ENCODE data around the gene PLXNA3.

The PLXNA3 gene

DNA sequence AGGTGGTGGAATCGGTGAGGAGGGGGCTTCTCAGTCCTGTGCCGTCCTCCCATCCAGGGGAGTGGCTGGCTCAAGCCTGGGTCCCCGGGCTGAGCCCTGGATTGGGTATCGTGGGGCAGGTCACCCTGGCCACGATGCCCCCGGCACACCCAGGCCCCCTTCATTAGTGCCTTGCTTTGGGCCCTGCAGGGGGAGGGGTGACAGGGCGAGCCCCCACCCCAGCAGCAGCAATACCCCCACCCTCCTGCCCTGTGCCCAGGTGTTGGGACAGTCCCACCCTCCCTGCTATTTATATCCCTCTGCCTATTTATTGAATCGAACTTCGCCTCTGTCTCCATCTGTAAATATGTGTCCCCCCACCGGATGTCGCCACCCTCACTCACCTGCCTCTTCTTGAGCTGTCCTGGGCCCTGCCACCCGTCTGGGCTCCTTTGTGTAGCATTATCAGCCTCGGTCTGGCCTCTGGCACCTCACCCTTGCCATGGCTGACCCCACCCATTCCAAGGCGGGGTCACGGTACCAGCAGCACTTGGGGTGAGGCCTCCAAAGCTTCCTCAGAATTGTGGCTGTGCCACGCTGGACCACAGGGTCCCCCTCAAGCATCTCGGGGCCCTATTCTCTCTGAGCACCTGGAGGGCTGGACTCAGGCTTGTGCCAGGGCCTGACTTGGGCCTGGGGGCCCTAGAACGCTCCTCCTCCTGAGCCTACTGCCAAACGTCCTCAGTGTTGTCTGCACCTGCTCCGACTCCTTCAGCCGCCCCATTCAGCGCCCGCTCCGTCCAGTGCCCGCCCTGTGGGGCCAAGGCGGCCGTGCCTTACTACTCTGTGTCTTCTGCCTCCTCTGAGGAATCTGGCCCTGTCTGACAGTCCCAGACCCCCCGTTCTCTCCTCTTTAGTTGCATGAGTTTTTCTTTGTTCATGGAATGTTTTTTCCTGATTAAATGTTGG is 14.9 kb downstream of the PLXNA3 start:
- H3K4me1 Mint-ChIP-seq, result peaks cover 23% of the 10 kb centered on the region
- H3K27ac Mint-ChIP-seq, result no peak overlapping the region
- H3K4me3 Mint-ChIP-seq, result no peak overlapping the region
- H3K36me3 Mint-ChIP-seq, result peaks cover 6% of the 10 kb centered on the region
- H3K27me3 Mint-ChIP-seq, result no peaks in the 10 kb centered on the region
- CTCF ChIA-PET, result no interaction called here
- no peaks in the 10 kb centered on the region for H3K9me3 Mint-ChIP-seq
- no peak for DNase-seq

DNA sequence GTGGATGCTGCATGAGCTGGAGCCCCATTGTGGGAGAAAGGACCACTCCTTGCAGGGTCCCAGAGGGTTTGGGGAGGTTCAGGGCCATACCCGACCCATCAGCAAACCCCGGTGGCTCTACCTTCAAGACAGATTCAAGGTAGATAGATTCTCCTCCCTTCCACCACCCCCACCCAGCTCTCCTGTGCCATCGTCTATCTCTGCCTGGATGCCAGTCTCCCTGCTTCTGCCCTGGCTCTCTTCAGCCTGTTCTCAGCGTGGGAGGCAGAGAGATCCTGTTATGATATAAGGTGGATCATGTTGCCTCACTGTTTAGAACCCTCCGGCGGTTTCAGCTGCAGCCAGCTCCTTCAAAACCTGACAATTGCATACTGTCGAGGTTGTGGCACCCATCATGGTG is 15.6 kb downstream of the PLXNA3 start:
- Mint-ChIP-seq H3K36me3 (peaks cover 6% of the 10 kb centered on the region), H3K4me3 (no peak overlapping the region), H3K9me3 (no peaks in the 10 kb centered on the region), H3K27ac (no peak overlapping the region), H3K27me3 (no peaks in the 10 kb centered on the region), H3K4me1 (peaks cover 28% of the 10 kb centered on the region)
- CTCF ChIA-PET, result no interaction called here
- DNase-seq, result no peak

DNA sequence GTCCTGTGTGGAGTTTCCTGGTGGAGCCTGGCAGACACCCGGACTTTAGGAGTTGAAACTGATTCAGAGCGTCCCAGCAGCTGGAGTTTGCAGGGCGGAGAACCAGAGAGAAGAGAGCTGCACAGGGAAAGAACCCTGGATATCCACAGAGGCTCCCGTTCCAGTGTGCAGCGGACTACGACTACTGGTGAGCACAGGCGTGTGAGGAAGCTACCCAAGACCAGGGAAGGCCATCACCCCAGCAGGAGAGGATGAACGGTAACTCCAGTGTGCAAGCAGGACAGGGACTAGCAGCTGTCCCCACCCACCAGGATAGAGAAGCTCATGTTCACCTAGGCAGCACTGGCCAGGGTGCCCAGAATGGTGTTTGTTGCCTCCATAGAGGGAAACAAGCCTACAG is 18.7 kb downstream of the PLXNA3 start:
- peak overlapping the region; percentile 67 for H3K27ac Mint-ChIP-seq
- no peaks in the 10 kb centered on the region for H3K9me3 Mint-ChIP-seq
- no peaks in the 10 kb centered on the region for H3K27me3 Mint-ChIP-seq
- H3K4me3 Mint-ChIP-seq, result peak overlapping the region; percentile 82
- no peak for DNase-seq
- peaks cover 5% of the 10 kb centered on the region for H3K36me3 Mint-ChIP-seq
- CTCF ChIA-PET, result interaction anchor here (1.2 to 1.5 kb wide), 2 partner anchors 50 to 104 kb away, joined by 3 to 4 read pairs; no protein-coding TSS in a partner anchor
- H3K4me1 Mint-ChIP-seq, result peaks cover 33% of the 10 kb centered on the region

DNA sequence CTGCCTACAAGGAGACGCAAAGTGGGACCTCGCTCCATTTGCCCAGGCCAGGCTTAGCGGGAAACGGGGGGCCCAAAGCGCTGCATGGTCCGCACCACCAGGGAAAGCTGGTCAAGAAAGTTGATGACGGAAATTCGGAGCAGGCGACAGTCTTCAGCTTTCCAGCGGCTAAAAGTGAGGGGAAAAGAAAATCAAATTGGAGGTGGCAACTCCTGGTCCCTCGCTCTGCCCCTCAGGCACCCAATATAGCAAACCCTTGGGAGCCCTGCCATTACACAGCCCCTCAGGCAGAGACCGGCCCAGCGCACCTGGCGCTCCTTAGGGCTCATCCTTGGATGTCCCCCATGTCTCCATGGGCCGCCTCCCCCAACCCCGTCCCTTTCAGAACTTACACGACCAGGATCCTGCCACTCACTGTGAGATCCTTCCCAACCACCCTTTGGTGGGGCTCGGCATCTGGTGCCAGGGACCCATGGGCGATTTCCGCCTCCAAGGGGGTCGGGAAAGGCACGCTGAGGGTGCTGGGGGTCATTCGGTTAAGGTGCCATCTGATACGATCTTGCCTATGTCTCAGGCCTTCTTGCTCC is 19.9 kb downstream of the PLXNA3 start:
- Mint-ChIP-seq H3K4me3 (peak overlapping the region; percentile 82), H3K4me1 (peaks cover 35% of the 10 kb centered on the region), H3K9me3 (no peaks in the 10 kb centered on the region), H3K36me3 (peaks cover 7% of the 10 kb centered on the region), H3K27ac (peak overlapping the region; percentile 87), H3K27me3 (no peaks in the 10 kb centered on the region)
- no peak for DNase-seq
- CTCF ChIA-PET, result no interaction called here

DNA sequence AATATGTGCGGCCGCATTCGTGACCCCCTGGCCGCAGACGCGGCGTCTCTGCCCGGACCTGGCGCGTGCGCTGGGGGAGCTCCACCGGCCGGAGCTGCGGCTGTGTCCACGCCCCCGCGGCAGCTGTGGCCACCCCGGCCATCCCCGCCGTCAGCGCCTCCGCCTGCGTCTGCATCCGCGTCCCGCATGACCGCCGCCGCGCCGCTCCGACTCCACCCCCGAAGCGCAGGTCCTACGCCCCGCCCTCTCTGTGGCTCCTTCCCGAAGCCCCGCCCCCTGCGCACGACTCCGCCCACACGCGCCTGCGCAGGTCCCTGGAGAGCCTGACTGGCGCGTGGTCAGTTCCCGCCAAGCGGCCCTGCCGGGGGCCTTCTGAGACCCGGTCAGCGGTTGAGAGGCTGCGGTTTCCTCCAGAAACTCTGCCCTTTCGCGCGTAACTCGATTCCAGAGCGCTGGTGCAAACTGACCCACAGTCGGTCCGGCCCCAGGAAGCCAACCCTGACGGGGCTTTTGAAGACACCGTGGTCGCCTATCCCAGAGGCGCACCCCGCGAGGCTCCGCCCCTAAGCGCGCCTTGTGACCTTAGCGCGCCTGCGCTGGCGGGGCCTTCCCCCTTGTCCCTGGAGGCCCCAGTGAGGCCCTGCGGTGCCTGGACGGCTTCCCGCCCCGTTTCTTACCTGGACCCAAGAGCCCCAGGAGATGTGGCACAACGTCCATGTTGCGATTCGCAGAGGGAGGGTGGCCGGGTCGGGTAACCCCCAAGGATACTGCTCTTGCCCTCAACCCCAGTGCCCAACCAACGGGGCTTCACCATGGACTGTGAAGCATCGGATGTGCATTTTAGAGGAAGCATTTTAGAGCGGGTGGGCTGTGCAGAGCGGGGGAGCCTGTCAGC is 20.9 kb downstream of the PLXNA3 start, which contains the start of gene LAGE3:
LAGE3 (minus strand) TSS at position 554 of the 895 bp plus-strand sequence; CDS start at position 188, 366 bp downstream.
- Mint-ChIP-seq H3K4me3 (peak within 1 kb of the TSS; percentile 82), H3K27me3 (no peaks in the 10 kb centered on the region), H3K27ac (peak within 1 kb of the TSS; percentile 89), H3K4me1 (peaks cover 40% of the 10 kb centered on the region), H3K36me3 (peaks cover 12% of the 10 kb centered on the region), H3K9me3 (no peaks in the 10 kb centered on the region)
- CTCF ChIA-PET, result no interaction called here
- DNase-seq, result peak; percentile 94

DNA sequence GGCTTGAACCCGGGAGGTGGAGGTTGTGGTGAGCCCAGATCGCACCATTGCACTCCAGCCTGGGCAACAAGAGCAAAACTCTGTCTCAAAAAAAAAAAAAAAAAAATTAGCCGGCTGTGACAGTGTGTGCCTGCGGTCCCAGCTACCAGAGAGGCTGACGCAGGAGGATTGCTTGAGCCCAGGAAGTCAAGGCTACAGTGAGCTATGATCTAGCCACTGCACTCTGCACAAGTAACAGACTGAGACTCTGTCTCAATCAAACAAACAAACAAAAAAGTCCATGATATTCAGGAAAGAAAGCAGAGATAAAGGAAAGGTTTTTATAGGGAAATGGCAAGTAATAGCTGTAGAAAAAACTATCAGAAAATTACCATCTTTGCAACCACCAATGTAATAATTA is 23.1 kb downstream of the PLXNA3 start:
- Mint-ChIP-seq H3K27ac (no peak overlapping the region), H3K4me3 (no peak overlapping the region), H3K36me3 (peaks cover 9% of the 10 kb centered on the region), H3K4me1 (peaks cover 39% of the 10 kb centered on the region), H3K9me3 (no peaks in the 10 kb centered on the region), H3K27me3 (no peaks in the 10 kb centered on the region)
- CTCF ChIA-PET, result no interaction called here
- DNase-seq, result no peak

DNA sequence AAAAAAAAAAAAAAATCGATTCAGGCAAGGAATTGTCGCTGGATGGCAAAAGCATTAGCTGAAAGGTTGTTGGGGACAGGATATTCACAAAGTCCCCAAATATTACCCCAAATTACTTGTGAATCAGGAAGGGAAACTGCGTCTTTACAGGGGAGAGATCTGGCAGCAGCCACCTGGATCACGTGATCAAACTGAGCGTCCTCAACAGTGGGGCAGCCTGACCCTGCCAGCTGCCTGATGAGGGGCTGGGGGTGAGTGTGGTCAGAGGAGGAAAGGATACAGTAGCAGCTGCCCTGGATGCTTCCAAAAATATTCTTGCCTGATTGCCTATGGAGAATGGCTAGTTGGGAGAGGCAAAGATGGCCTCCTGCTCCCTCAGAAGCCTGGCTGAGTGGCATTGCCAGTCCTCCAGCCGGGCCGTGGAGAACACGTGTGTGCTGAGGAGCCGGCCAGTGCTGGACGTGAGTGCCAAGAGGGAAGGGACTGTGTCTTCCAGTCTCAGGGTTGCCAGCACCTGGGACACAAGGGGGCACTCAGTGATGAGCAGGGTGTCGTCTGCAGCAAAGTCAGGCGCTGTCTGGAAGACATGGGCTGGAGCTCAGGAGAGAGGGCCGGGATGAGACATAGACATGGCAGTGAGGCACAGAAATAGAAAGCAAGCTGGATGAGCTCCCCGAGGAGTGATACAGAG is 24.0 kb downstream of the PLXNA3 start:
- no peak for DNase-seq
- no peaks in the 10 kb centered on the region for H3K27me3 Mint-ChIP-seq
- no peaks in the 10 kb centered on the region for H3K9me3 Mint-ChIP-seq
- CTCF ChIA-PET, result no interaction called here
- peak overlapping the region; percentile 75 for H3K27ac Mint-ChIP-seq
- peaks cover 34% of the 10 kb centered on the region for H3K4me1 Mint-ChIP-seq
- no peak overlapping the region for H3K4me3 Mint-ChIP-seq
- H3K36me3 Mint-ChIP-seq, result peaks cover 9% of the 10 kb centered on the region

DNA sequence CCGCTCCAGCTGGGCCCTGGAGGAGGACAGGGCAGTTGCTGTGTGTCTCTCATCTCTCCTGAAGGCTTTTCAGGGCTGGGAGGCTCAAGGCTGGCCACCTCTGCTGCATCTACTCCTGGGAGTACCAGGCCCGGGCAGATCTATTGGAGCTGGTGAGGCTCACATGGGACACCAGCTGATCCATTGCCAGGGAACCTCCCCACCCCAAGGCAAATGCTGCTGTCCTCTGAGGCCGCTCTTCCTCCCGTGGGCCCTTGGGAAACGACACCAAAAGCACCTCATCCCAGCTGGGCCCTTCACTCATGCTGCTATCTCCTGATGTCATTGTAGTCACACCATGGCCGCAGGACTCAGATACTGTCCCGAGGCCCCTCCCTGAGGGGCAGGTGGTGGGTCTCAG is 24.7 kb downstream of the PLXNA3 start:
- H3K27ac Mint-ChIP-seq, result no peak overlapping the region
- CTCF ChIA-PET, result no interaction called here
- no peak for DNase-seq
- H3K36me3 Mint-ChIP-seq, result peaks cover 12% of the 10 kb centered on the region
- H3K4me3 Mint-ChIP-seq, result no peak overlapping the region
- no peaks in the 10 kb centered on the region for H3K27me3 Mint-ChIP-seq
- H3K9me3 Mint-ChIP-seq, result no peaks in the 10 kb centered on the region
- H3K4me1 Mint-ChIP-seq, result peaks cover 29% of the 10 kb centered on the region

DNA sequence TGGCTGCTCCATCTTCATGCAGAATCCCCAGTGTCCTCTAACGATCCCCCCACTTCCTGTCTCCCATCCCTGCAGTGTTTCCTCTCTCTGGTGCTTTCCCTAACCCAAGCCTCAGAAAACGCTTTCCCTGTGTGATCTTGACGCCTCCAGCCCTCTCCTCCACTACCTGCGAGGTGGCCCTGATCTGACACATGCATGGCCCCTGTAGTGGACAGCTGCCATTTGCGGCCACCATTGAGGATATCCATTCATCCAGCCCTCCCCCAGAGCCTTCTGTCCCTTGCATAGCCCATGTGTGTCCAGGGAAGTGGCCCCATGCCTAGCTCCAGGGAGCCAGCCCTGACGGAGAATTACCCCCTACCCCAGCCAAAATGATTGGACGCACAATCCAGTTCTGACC is 25.2 kb downstream of the PLXNA3 start:
- Mint-ChIP-seq H3K27ac (no peak overlapping the region), H3K4me1 (peaks cover 29% of the 10 kb centered on the region), H3K4me3 (no peak overlapping the region), H3K27me3 (no peaks in the 10 kb centered on the region), H3K36me3 (peaks cover 15% of the 10 kb centered on the region), H3K9me3 (no peaks in the 10 kb centered on the region)
- DNase-seq, result no peak
- CTCF ChIA-PET, result no interaction called here

DNA sequence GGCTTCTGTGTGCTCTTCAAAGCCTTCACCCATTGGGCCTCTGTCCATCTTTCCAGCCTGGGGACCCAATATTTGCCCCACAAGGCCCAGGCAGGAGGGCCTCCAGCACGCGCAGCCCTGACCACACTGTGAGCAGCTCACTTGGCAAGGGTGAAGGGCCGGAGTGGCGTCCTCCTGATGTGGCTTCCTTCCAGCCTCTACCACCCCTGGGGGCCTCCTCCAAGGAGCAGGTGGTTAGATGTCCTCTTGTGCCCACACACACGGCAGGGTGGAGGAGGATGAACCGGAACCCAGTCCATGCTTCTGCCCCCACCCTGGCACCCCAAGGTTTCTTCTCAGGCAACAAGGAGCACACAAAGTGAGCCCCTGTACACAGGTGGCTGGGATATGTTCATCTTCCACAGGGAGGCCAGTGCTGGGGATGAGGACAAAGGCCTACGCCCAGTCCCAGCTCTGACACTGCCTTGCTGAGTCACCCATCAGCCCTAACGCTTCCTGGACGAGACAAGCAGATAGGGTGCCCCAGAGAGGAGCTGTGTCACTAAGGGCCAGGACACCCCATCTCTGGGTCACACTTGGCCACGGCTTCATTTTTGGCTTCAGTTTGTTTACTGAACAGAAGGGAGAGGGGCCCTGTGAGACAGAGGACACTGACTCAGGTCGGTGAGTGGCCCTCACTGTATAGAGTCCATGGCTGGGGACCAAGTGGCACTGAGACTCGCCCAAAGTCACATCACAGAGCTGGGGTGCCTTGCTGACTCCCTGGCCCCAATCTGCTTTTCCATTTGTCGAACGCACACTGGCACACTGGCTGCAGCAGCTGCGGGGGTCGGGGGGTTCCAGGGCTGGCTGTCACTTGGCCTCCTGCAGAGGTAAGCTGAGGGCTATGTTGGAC is 26.4 kb downstream of the PLXNA3 start:
- Mint-ChIP-seq H3K9me3 (no peaks in the 10 kb centered on the region), H3K27ac (no peak overlapping the region), H3K27me3 (no peaks in the 10 kb centered on the region), H3K4me1 (peaks cover 35% of the 10 kb centered on the region), H3K36me3 (peaks cover 15% of the 10 kb centered on the region), H3K4me3 (peak overlapping the region; percentile 68)
- CTCF ChIA-PET, result no interaction called here
- DNase-seq, result no peak

DNA sequence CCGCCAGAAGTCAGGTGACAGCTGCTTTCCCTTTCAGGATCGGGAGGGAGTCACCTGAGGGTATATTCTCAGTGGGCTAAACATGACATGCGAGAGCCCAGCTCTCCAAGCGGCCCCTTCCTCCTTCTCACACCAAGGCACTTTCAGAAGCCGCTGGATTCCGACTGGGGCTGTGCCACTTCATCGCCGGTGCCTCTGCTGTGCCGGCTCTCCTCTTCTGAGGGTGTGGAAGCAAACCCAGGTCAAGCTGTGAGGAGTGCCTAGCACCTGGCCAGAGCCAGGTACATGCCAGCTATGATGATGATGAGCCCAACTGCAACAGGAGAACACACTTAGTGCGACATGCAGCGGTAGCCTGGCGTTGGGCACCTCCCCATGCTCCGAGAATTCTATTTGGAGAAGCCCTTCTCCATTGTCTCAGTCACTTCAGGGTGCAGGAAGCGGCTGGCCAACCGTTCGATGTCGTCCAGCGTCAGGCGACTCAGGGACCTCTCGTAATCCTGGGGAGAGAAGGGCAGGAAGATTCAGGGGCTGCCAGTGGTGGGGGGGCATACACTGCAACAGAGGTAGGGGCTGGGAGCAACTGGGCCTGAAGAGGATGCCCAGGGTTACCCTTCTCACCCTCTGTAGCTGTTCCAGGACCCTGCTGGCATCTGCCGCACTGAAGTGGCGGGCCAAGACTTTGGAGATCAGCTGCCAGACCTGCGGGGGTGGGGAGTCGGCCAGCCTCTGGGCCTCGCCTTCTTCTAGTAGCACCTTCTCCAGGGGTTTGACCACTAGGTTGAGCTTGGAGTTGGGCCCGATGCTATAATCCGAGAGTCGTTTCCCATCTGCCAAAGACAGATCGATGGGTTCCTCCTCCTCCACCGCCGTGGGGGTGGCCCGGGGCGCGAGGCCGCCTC is 27.3 kb downstream of the PLXNA3 start:
- Mint-ChIP-seq H3K27ac (peak overlapping the region; percentile 14), H3K27me3 (no peaks in the 10 kb centered on the region)
- CTCF ChIA-PET, result interaction anchor here (1.4 kb wide), 1 partner anchor 26 kb away, joined by 3 read pairs; no protein-coding TSS in a partner anchor

DNA sequence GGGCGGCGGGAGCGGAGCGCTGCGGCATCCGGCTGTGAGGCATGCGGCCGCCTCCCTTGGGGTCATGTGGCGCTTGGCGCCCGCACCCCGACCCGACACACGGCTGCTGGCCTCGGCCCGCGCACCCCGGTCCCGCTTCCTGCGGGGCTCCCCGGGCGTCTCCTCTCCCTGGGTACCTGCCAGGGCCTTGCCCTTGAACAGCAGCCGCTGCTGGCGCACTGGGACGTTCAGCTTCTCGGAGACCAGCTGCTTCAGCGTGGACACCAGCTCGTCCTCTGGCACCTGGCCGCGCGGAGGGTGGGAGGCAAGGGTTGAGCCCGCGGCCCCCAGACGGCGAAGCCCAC is 27.9 kb downstream of the PLXNA3 start:
- Mint-ChIP-seq H3K27ac (no peak overlapping the region), H3K27me3 (no peaks in the 10 kb centered on the region), H3K36me3 (peaks cover 15% of the 10 kb centered on the region), H3K9me3 (no peaks in the 10 kb centered on the region), H3K4me3 (peak overlapping the region; percentile 28), H3K4me1 (peaks cover 36% of the 10 kb centered on the region)
- peak; percentile 55 for DNase-seq
- CTCF ChIA-PET, result interaction anchor here (1.4 kb wide), 1 partner anchor 27 kb away, joined by 3 read pairs; no protein-coding TSS in a partner anchor

More for the DNA sequence above, 27.3 kb downstream of the PLXNA3 start:
- Mint-ChIP-seq H3K4me3 (peak overlapping the region; percentile 68), H3K9me3 (no peaks in the 10 kb centered on the region), H3K36me3 (peaks cover 15% of the 10 kb centered on the region), H3K4me1 (peaks cover 35% of the 10 kb centered on the region)
- DNase-seq, result no peak

All from activated naive CD4-positive, alpha-beta T cell treated with anti-CD3 and anti-CD28 coated beads, Interleukin-2, amount 10 ng/mL, durations not matched to agents 7 days and 5 days (primary cell).